GM19463 (cell line): ENCODE data around the gene PLEKHA7.

Experiments
- ATAC-seq: cut with Tn5 transposase; IDR thresholded peaks from one replicate; pipeline ENCODE4 v1.9.1; 2021; ENCODE audit warnings: mild to moderate bottlenecking, moderate library complexity; ENCODE audit not compliant: unreplicated experiment

The PLEKHA7 gene

GRCh38 chr11:16854979-16855378 lies 159.2 kb downstream of the PLEKHA7 start:
- ATAC-seq: no peak

DNA sequence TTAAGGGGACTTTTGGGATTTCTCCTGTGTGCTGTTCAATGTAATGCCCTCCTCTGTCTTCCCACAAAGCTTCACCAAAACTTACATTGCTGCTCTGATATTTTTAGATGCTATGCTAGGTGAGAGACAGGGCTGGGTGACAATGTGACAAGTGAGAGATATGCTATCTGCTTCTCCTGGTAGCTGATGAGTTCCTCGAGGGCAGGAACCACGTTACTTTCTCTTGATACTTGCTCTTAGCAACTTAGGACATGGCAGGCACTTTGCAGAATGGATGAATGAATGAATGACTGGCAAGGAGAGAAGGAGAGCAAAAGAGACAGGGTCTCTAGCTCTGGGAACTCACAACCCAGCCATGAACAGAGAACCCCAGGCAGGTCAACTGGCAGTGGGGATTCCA lies 160.4 kb downstream of the PLEKHA7 start:
- no peak for ATAC-seq

GRCh38 chr11:16853266-16853665 lies 160.9 kb downstream of the PLEKHA7 start:
- ATAC-seq: no peak

DNA sequence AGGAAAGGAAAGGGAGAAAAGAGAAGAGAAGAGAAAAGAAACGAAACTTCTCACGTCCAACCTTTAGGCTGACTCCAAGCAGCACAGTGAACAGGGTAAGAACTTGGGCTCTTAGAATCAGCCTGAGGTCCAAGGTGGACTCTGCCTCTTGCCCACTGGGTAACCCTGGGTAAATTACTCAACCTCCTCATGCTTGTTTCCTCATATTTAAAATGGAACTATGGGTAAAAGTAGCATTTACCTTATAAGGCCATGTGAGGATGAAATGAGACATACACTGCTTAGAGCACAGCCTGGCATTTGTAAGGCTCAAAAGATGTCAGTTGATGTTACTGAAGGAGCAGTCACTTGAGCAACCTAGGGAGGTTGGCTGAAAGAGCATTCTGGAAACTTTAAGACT lies 167.9 kb downstream of the PLEKHA7 start:
- ATAC-seq: no peak

DNA sequence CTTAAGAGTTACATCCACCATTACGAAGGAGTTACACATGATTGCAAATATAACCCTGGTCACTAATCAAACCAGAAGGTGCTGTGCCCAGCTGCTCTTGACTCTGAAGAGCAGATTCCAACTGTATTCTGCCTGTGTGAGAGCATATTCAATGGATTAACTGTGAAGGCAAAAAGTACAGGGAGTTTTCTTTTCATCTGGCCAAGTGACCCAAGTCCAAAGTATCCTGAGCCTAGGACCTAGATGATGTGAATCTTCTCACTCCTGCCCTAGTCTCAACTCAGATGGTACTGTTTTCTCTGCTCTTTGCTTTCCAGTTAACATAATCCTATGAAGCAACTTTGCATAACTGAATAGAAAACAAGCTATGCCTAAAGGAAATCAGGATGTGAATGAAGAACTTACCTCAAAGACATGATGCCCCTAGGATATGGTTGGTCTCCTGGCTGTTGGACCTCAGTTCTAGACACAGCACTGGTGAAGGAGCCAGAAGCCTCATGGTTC lies 169.9 kb downstream of the PLEKHA7 start:
- no peak for ATAC-seq

- ATAC-seq: no peak
Measured at GRCh38 chr11:16843294-16843693, 170.9 kb downstream of the PLEKHA7 start.

GRCh38 chr11:16841984-16842383 lies 172.2 kb downstream of the PLEKHA7 start:
- no peak for ATAC-seq

- no peak for ATAC-seq
Measured at GRCh38 chr11:16841481-16841880, 172.7 kb downstream of the PLEKHA7 start.

- ATAC-seq: no peak
Measured at GRCh38 chr11:16840951-16841350, 173.3 kb downstream of the PLEKHA7 start.

DNA sequence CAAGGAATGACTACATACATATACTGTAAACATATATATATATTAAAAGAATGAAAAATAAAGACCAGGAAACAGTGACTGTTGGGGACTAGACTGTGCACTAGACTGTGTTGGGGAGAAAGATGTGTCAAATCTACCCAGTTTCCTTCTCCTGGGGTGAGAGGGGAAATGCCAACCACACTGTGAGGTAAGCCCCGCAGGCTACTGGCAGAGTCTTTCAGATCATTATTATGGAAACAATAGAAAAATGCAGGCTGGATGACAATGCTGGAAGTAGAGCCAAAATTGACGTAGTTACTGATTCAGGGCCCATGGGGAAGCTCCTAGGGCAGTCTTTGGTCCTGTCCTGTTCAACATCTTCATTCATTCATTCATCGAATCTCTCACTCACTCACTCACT lies 174.4 kb downstream of the PLEKHA7 start:
- ATAC-seq: no peak

DNA sequence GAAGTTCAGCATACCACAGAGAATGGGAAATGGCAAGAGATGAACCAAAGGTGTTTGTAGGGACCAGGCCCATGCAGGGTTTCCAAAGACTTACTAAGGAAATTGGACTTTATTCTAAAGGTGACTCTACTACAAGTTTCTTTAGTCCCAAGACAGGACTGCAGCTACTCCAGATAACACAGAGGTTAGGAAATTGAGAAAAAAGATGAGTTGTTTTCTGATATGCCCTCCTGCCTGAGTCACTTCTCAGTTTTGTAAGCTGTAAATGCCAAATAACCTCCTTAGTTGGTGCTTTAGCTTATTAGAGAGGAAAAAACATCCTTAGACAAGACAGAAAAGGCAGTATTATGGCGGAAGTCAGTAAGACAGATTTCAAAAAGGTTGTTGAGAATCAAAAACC lies 179.8 kb downstream of the PLEKHA7 start:
- no peak for ATAC-seq

GRCh38 chr11:16833026-16833425 lies 181.2 kb downstream of the PLEKHA7 start:
- no peak for ATAC-seq

- no peak for ATAC-seq
Measured at GRCh38 chr11:16832193-16832539, 182.0 kb downstream of the PLEKHA7 start.

DNA sequence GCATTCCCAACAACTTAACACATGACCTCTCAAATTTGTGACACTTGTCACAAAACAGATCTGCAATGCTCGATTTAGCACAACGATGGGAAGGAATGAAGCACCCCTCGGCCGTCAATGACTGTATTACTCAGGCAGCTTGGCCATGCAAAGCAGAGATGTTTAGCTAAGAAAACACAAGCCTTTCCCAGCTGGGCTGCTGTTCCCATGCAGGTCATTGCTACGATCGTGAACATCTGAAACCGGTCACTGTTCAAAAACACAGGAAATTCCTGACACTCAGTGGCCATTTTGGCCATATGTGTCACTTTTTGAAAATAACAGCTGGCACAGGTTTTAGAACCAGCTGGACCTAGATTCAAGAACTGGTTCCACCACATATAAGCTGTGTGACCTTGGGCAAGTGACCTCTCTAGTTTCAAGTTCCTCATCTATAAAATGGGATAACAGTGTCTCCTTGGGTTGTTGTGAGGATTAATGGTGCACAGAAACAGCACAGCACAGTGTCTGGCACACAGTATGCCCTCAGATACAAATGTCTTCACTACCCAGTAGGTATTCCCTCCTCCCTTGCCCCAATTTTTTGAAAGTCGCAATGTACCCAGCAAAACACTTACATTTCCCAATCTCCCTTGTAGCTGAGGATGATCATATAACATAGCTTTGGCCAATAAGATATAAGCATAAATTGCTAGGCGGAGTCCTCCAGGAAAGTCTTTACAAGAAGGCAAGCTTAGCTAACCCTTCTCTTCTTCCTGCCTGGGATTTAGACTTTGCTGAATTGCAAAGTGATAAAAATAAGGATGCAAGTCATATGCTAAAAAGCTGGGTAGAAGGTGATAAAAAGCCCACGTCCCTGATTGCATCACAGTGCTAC lies 182.7 kb downstream of the PLEKHA7 start:
- no peak for ATAC-seq

DNA sequence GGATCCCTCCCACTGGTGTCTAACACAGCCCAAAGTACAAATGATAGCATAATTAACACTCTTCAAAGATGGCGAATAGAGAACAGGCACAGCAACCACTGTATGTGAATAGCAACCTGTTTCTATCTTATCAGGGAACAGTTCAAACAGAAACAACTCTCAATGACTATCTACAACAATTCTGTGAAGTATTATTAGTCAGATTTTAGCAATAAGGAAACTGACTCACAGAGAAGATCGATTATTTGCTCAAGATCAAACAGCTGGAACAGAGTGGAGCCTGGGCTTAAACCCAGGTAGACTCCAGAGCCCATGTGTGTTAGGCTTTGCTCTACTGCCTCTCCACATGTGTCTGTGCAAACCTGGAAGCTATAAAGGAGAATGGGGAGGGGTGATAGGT lies 187.1 kb downstream of the PLEKHA7 start:
- no peak for ATAC-seq

GRCh38 chr11:16825968-16826367 lies 188.2 kb downstream of the PLEKHA7 start:
- ATAC-seq: no peak

DNA sequence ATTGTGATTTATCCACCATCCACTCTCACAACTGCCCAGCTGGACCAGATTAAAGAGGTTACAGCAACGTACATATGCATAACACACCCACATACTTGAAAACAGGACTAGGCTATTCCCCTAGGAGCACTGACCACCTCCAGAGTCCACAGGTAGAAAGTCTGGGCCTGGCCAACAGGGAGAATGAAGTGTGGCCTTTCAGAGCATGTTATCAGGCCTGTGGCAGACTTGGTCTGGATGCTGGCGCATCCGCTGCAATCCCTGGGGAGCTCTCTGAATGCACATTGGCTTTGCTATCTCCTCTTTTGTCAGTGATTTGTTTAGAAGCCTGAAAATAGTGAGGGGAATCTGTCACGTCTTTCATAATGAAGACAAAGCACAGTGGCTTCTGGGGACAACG lies 189.1 kb downstream of the PLEKHA7 start:
- no peak for ATAC-seq

GRCh38 chr11:16820324-16821092 lies 193.7 kb downstream of the PLEKHA7 start:
- peak; percentile 94 for ATAC-seq

DNA sequence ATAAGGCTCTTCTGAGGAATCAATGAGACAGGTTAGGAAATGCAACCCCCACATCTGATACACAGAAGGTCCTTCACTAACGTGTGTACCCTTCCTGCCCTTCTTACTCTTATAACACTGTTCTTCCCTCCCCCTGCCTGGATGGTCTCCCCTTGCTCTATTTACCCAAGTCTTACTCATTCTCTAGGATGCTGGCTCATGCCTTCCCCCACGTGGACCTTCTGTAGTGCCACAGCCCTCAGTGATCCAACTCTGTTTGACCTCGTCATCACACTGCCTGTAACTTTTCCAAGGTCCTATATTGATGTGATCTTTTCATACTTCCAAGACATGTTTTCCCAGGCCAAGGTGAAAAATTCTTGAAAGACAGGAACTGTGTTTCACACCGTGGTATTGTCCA lies 195.9 kb downstream of the PLEKHA7 start:
- ATAC-seq: no peak

GRCh38 chr11:16817351-16817750 lies 196.9 kb downstream of the PLEKHA7 start:
- no peak for ATAC-seq

- ATAC-seq: no peak
Measured at GRCh38 chr11:16816358-16817270, 197.6 kb downstream of the PLEKHA7 start.
